GM12873 (cell line): ENCODE results near the gene CSTA.

Source experiments
- CTCF ChIP-seq: IDR thresholded peaks from 2 replicates; pipeline ENCODE4 v1.5.1; 2012; ENCODE audit warnings: low read depth, mild to moderate bottlenecking, moderate library complexity, low read length, control low read depth; ENCODE audit not compliant: insufficient read depth; ENCODE audit errors: missing control alignments

Gene CSTA

GRCh38 chr3:122382888-122383666 lies 58.0 kb downstream of the CSTA start, which contains the start of gene MIX23:
Gene MIX23 (minus strand): TSS chr3:122383231. CDS start chr3:122383224, 7 bp downstream.
- TF ChIP-seq CTCF = no peak

GRCh38 chr3:122383771-122384697 lies 59.0 kb downstream of the CSTA start, which contains the start of gene FAM162A:
Gene FAM162A (plus strand): TSS chr3:122384182. CDS start chr3:122384266, 84 bp downstream.
- TF ChIP-seq CTCF = peak; percentile 70

- peak; percentile 5 for TF ChIP-seq CTCF
These were observed 62.7 kb downstream of the CSTA start for GRCh38 chr3:122387709-122388108.

GRCh38 chr3:122389197-122389596 lies 64.1 kb downstream of the CSTA start:
- TF ChIP-seq CTCF = no peak

- no peak for TF ChIP-seq CTCF
These were observed 64.8 kb downstream of the CSTA start for GRCh38 chr3:122389892-122390291.

GRCh38 chr3:122390665-122391064 lies 65.6 kb downstream of the CSTA start:
- no peak for TF ChIP-seq CTCF
